HCT116 (cell line): Measurements from ENCODE around the gene COBLL1.

Source experiments
- EZH2phosphoT487 ChIP-seq: fragments of 200-600 bp; IDR thresholded peaks from 2 replicates; pipeline ENCODE4 v1.6.1; 2018; ENCODE audit warnings: antibody characterized with exemption, borderline replicate concordance
- JUND ChIP-seq: IDR thresholded peaks from 2 replicates; pipeline ENCODE4 v1.6.1; 2012
- SP1 ChIP-seq: IDR thresholded peaks from 2 replicates; pipeline ENCODE4 v1.6.1; 2012; ENCODE audit warnings: low read depth
- TF ChIP-seq, protein P1 (sequence below), 3 experiments: fragments of 200-600 bp in 1 of 3; sonication (generic) in 1 of 3; IDR thresholded peaks in 2 of 3; conservative IDR thresholded peaks in 1 of 3; 2 replicates each; pipeline ENCODE4 v1.5.1; 2012 to 2017; ENCODE audit warnings: low read depth in 2 of 3, low read length in 2 of 3, antibody characterized with exemption in 1 of 3, borderline replicate concordance in 1 of 3, control low read depth in 1 of 3, mild to moderate bottlenecking in 1 of 3, mixed read lengths in 1 of 3, mixed run types in 1 of 3, moderate library complexity in 1 of 3; ENCODE audit not compliant: insufficient read depth in 1 of 3
- TF ChIP-seq, protein P2 (sequence below): IDR thresholded peaks from 2 replicates; pipeline ENCODE4 v1.6.1; 2012

DNA sequence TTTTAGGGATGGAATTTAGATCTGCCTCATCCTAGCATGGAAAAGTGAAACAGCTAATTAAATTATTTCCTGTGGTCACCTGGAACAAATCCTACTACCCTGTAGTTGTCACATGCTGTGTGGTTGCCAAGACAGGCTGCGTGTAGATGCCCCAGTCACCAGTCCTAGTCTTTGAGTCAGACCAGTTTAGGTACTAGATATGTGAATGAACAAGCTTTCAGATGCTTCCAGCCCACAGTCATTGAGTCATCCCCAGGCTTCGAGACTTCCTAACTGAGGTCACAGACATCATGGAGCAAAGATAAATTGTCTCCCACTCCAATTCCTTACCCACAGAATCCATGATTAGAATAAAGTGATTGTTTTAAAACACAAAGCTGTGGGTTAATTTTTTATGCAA is 184.5 kb downstream of the COBLL1 start:
- no peak for TF ChIP-seq EZH2phosphoT487
- TF ChIP-seq, protein P1, sequence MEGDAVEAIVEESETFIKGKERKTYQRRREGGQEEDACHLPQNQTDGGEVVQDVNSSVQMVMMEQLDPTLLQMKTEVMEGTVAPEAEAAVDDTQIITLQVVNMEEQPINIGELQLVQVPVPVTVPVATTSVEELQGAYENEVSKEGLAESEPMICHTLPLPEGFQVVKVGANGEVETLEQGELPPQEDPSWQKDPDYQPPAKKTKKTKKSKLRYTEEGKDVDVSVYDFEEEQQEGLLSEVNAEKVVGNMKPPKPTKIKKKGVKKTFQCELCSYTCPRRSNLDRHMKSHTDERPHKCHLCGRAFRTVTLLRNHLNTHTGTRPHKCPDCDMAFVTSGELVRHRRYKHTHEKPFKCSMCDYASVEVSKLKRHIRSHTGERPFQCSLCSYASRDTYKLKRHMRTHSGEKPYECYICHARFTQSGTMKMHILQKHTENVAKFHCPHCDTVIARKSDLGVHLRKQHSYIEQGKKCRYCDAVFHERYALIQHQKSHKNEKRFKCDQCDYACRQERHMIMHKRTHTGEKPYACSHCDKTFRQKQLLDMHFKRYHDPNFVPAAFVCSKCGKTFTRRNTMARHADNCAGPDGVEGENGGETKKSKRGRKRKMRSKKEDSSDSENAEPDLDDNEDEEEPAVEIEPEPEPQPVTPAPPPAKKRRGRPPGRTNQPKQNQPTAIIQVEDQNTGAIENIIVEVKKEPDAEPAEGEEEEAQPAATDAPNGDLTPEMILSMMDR (IDR thresholded peaks at IDR 0.05 in 2 of 3, conservative IDR thresholded peaks at IDR 0.05 in 1 of 3; ENCODE audit: borderline replicate concordance in 1 of 3, insufficient read depth in 1 of 3, low read depth in 2 of 3, low read length in 2 of 3), result no peak
- TF ChIP-seq SP1, result no peak
- no peak for TF ChIP-seq JUND
- TF ChIP-seq, protein P2, sequence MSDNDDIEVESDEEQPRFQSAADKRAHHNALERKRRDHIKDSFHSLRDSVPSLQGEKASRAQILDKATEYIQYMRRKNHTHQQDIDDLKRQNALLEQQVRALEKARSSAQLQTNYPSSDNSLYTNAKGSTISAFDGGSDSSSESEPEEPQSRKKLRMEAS, result no peak
